Liver (tissue), 9 donors: ENCODE data around the gene KCTD2. TPM values are rescaled to one million over a fixed set of nuclear protein-coding genes. Genes with fewer than 3 reads are reported as not detected.

Source experiments
- DNase-seq: peaks from one replicate; pipeline ENCODE4 v3.0.0-alpha.2; 2017; ENCODE audit warnings: low spot score
- H3K27ac ChIP-seq, 2 donors: one replicate each; pipeline ENCODE4 v1.7.0; 2013; ENCODE audit warnings: inconsistent platforms in 2 of 2, low read length in 2 of 2, control low read depth in 1 of 2, low read depth in 1 of 2, mild to moderate bottlenecking in 1 of 2
- H3K27me3 ChIP-seq, 4 donors: one replicate each; pipeline versions ENCODE4 v1.6.1 to v1.7.0; 2013; ENCODE audit warnings: low read length in 3 of 4, inconsistent platforms in 1 of 4, mild to moderate bottlenecking in 1 of 4, moderate library complexity in 1 of 4; ENCODE audit not compliant: control insufficient read depth in 4 of 4, insufficient read depth in 4 of 4
- H3K36me3 ChIP-seq, 4 donors: one replicate each; pipeline versions ENCODE4 v1.6.1 to v1.7.0; 2013; ENCODE audit warnings: low read length in 3 of 4, mild to moderate bottlenecking in 3 of 4, low read depth in 1 of 4, moderate library complexity in 1 of 4; ENCODE audit not compliant: control insufficient read depth in 4 of 4, insufficient read depth in 3 of 4
- H3K4me1 ChIP-seq, 4 donors: one replicate each; pipeline versions ENCODE4 v1.6.1 to v1.7.0; 2013; ENCODE audit warnings: low read length in 3 of 4, mild to moderate bottlenecking in 3 of 4, moderate library complexity in 1 of 4; ENCODE audit not compliant: control insufficient read depth in 4 of 4, insufficient read depth in 4 of 4
- H3K4me3 ChIP-seq, 3 donors: one replicate each; pipeline versions ENCODE4 v1.6.1 to v1.7.0; 2013; ENCODE audit warnings: low read length in 3 of 3, control low read depth in 1 of 3, low read depth in 1 of 3, mild to moderate bottlenecking in 1 of 3
- H3K9ac ChIP-seq, 2 donors: one replicate each; pipeline ENCODE4 v1.7.0; 2013; ENCODE audit warnings: low read length in 2 of 2, mild to moderate bottlenecking in 2 of 2, moderate library complexity in 2 of 2, control low read depth in 1 of 2, low read depth in 1 of 2
- H3K9me3 ChIP-seq, 4 donors: one replicate each; pipeline versions ENCODE4 v1.6.1 to v1.7.0; 2013; ENCODE audit warnings: low read length in 3 of 4; ENCODE audit not compliant: control insufficient read depth in 4 of 4
- FOXA2 ChIP-seq: IDR thresholded peaks from 2 replicates; pipeline ENCODE4 v1.6.1; 2016; ENCODE audit warnings: antibody characterized with exemption
- GABPA ChIP-seq, 2 donors: IDR thresholded peaks in 1 of 2; conservative IDR thresholded peaks in 1 of 2; 2 replicates each; pipeline ENCODE4 v1.6.1; 2016; ENCODE audit warnings: antibody characterized with exemption in 2 of 2, mild to moderate bottlenecking in 1 of 2, moderate library complexity in 1 of 2
- HNF4A ChIP-seq, 2 donors: conservative IDR thresholded peaks; 2 replicates each; pipeline ENCODE4 v1.6.1; 2016; ENCODE audit warnings: antibody characterized with exemption in 2 of 2, mild to moderate bottlenecking in 2 of 2
- HNF4G ChIP-seq: IDR thresholded peaks from 2 replicates; pipeline ENCODE4 v1.6.1; 2016; ENCODE audit warnings: antibody characterized with exemption
- JUND ChIP-seq, 2 donors: IDR thresholded peaks; 2 replicates each; pipeline ENCODE4 v1.6.1; 2016; ENCODE audit warnings: antibody characterized with exemption in 2 of 2
- RAD21 ChIP-seq, 2 donors: IDR thresholded peaks; 2 replicates each; pipeline ENCODE4 v1.6.1; 2016; ENCODE audit warnings: antibody characterized with exemption in 2 of 2, mild to moderate bottlenecking in 2 of 2
- RXRA ChIP-seq, 2 donors: IDR thresholded peaks; 2 replicates each; pipeline ENCODE4 v1.6.1; 2017 to 2018; ENCODE audit warnings: antibody characterized with exemption in 2 of 2, mild to moderate bottlenecking in 1 of 2
- SP1 ChIP-seq: IDR thresholded peaks from 2 replicates; pipeline ENCODE4 v1.6.1; 2018; ENCODE audit warnings: antibody characterized with exemption, mild to moderate bottlenecking
- WGBS: extraction: QIAGEN DNeasy Blood & Tissue Kit; methylation state at CpG from one replicate; pipeline ENCODE4 v1.1.7; 2013; 5-methylcytosine and 5-hydroxymethylcytosine counted together
- polyA plus RNA-seq, 2 donors: library from polyadenylated mRNA; stranded (reverse) in 1 of 2; unstranded in 1 of 2; fragments of 200-250 nt in 1 of 2; fragments of >200 nt in 1 of 2; fragmentation: Nextera tagmentation in 1 of 2; extraction: Ambion mirVana in 1 of 2; gene quantifications; one replicate each; pipeline versions ENCODE4 v1.2.1 to v1.2.3, GENCODE V29; 2013 to 2015
- total RNA-seq, 2 donors: library from RNA; depleted of rRNA; stranded (reverse); fragments of >200 nt; gene quantifications; one replicate each; pipeline ENCODE4 v1.2.3, GENCODE V29; 2014
- TF ChIP-seq, protein P1 (sequence below): IDR thresholded peaks from 2 replicates; pipeline ENCODE4 v1.6.1; 2016; ENCODE audit warnings: antibody characterized with exemption, mild to moderate bottlenecking
- TF ChIP-seq, protein P2 (sequence below): IDR thresholded peaks from 2 replicates; pipeline ENCODE4 v1.6.1; 2016; ENCODE audit warnings: antibody characterized with exemption
- TF ChIP-seq, protein P3 (sequence below): fragments of 150-350 bp; IDR thresholded peaks from 2 replicates; pipeline ENCODE4 v1.5.1; 2017; ENCODE audit warnings: improper control_type of control experiment, low read depth, low read length; ENCODE audit not compliant: missing input control
- TF ChIP-seq, protein P4 (sequence below): IDR thresholded peaks from 2 replicates; pipeline ENCODE4 v1.6.1; 2016; ENCODE audit warnings: antibody characterized with exemption
- donor health status: healthy.
- donor health status: healthy.
- donor health status: healthy.
- donor health status: healthy.
- donor health status: healthy.

The KCTD2 gene
- total and polyA plus RNA-seq, 4 donors, result 2.4 to 8.2 (median 6.4) TPM

DNA sequence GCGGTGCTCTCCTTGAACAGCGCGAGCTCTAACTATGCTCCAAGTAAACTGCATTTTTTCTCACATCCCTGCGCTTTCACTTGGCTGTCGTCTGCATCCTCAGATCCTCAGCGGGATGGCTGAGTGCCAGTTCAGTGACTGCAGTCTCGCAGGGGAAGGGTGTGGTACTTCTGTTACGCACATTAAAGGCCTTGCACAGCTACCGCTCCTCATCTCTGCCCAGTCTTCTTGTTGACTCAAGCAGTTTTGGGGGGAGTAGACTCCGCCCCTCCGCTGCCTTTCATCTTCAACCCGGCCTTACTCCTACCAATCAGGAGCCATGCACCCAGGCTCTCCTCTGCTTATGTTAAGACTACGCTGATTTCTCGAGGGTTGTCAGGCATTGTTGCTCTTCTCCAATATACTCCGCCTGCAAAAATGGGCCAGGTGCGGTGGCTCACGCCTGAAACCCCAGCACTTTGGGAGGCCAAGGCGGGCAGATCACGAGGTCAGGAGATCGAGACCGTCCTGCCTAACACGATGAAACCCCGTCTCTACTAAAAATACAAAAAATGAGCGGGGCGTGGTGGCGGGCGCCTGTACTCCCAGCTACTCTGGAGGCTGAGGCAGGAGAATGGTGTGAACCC lies 10.3 kb upstream of the KCTD2 start:
- TF ChIP-seq HNF4G, result no peak
- peak; percentile 18 for TF ChIP-seq SP1
- Histone ChIP-seq H3K9ac (no peak overlapping the region), H3K9me3 (no peaks in the 10 kb centered on the region), H3K4me3 (no peak overlapping the region), H3K36me3 (peaks cover 9 to 32% (median 22%) of the 10 kb centered on the region in 4 donors), H3K4me1 (peaks cover 5 to 24% (median 15%) of the 10 kb centered on the region in 4 donors), H3K27me3 (no peaks in the 10 kb centered on the region), H3K27ac (no peak overlapping the region)
- peak; percentile 59 for DNase-seq
- 77% methylated on average over 27 of the region's 27 CpGs for WGBS

DNA sequence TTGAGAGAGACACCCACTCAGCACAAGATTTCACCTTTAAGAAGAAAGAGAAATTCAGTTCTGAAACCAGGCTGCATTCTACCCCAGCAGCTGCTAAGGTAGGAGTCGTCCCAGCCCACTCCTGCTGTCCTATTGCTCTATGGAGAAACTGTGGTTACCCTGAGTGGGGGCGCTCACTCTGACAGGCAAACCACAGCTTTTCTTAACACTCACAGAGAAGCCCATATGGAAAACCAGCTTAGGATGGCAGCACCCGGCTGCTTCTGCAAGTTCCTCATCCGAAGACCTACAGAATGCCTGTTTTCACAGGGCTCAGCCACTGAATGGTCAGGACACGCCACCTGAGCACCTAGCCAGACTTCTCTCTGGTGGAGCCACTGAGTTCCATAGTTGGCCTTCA lies 7.8 kb upstream of the KCTD2 start:
- H3K27ac ChIP-seq, result no peak overlapping the region
- DNase-seq, result no peak
- no peaks in the 10 kb centered on the region for H3K9me3 ChIP-seq
- H3K36me3 ChIP-seq, result peaks cover 11 to 39% (median 27%) of the 10 kb centered on the region in 4 donors
- no peak overlapping the region for H3K9ac ChIP-seq
- no peaks in the 10 kb centered on the region for H3K27me3 ChIP-seq
- WGBS, result 90% methylated on average over 5 of the region's 5 CpGs
- H3K4me1 ChIP-seq, result peaks cover 3 to 15% (median 10%) of the 10 kb centered on the region in 4 donors
- H3K4me3 ChIP-seq, result no peak overlapping the region
- TF ChIP-seq HNF4G, result no peak
- no peak for TF ChIP-seq JUND (IDR thresholded peaks at IDR 0.05)
- TF ChIP-seq, protein P1, sequence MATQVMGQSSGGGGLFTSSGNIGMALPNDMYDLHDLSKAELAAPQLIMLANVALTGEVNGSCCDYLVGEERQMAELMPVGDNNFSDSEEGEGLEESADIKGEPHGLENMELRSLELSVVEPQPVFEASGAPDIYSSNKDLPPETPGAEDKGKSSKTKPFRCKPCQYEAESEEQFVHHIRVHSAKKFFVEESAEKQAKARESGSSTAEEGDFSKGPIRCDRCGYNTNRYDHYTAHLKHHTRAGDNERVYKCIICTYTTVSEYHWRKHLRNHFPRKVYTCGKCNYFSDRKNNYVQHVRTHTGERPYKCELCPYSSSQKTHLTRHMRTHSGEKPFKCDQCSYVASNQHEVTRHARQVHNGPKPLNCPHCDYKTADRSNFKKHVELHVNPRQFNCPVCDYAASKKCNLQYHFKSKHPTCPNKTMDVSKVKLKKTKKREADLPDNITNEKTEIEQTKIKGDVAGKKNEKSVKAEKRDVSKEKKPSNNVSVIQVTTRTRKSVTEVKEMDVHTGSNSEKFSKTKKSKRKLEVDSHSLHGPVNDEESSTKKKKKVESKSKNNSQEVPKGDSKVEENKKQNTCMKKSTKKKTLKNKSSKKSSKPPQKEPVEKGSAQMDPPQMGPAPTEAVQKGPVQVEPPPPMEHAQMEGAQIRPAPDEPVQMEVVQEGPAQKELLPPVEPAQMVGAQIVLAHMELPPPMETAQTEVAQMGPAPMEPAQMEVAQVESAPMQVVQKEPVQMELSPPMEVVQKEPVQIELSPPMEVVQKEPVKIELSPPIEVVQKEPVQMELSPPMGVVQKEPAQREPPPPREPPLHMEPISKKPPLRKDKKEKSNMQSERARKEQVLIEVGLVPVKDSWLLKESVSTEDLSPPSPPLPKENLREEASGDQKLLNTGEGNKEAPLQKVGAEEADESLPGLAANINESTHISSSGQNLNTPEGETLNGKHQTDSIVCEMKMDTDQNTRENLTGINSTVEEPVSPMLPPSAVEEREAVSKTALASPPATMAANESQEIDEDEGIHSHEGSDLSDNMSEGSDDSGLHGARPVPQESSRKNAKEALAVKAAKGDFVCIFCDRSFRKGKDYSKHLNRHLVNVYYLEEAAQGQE, result no peak
- no peak for TF ChIP-seq GABPA (IDR thresholded peaks at IDR 0.05 in 1 of 2, conservative IDR thresholded peaks at IDR 0.05 in 1 of 2)
- no peak for TF ChIP-seq RXRA (IDR thresholded peaks at IDR 0.05)
- TF ChIP-seq RAD21 (IDR thresholded peaks at IDR 0.05), result no peak
- TF ChIP-seq HNF4A (conservative IDR thresholded peaks at IDR 0.05), result no peak
- TF ChIP-seq, protein P2, sequence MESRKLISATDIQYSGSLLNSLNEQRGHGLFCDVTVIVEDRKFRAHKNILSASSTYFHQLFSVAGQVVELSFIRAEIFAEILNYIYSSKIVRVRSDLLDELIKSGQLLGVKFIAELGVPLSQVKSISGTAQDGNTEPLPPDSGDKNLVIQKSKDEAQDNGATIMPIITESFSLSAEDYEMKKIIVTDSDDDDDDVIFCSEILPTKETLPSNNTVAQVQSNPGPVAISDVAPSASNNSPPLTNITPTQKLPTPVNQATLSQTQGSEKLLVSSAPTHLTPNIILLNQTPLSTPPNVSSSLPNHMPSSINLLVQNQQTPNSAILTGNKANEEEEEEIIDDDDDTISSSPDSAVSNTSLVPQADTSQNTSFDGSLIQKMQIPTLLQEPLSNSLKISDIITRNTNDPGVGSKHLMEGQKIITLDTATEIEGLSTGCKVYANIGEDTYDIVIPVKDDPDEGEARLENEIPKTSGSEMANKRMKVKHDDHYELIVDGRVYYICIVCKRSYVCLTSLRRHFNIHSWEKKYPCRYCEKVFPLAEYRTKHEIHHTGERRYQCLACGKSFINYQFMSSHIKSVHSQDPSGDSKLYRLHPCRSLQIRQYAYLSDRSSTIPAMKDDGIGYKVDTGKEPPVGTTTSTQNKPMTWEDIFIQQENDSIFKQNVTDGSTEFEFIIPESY, result no peak
- TF ChIP-seq, protein P3, sequence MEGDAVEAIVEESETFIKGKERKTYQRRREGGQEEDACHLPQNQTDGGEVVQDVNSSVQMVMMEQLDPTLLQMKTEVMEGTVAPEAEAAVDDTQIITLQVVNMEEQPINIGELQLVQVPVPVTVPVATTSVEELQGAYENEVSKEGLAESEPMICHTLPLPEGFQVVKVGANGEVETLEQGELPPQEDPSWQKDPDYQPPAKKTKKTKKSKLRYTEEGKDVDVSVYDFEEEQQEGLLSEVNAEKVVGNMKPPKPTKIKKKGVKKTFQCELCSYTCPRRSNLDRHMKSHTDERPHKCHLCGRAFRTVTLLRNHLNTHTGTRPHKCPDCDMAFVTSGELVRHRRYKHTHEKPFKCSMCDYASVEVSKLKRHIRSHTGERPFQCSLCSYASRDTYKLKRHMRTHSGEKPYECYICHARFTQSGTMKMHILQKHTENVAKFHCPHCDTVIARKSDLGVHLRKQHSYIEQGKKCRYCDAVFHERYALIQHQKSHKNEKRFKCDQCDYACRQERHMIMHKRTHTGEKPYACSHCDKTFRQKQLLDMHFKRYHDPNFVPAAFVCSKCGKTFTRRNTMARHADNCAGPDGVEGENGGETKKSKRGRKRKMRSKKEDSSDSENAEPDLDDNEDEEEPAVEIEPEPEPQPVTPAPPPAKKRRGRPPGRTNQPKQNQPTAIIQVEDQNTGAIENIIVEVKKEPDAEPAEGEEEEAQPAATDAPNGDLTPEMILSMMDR, result no peak
- TF ChIP-seq SP1, result no peak
- TF ChIP-seq FOXA2, result no peak
- TF ChIP-seq, protein P4, sequence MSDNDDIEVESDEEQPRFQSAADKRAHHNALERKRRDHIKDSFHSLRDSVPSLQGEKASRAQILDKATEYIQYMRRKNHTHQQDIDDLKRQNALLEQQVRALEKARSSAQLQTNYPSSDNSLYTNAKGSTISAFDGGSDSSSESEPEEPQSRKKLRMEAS, result no peak
